Activated T-cell treated with anti-CD3 and anti-CD28 coated beads for 4 hours (primary cell): ENCODE results near the gene NDUFAF8.

Source experiments
- DNase-seq: peaks from one replicate; pipeline ENCODE4 v3.0.0-alpha.2; 2020

Gene NDUFAF8

DNA sequence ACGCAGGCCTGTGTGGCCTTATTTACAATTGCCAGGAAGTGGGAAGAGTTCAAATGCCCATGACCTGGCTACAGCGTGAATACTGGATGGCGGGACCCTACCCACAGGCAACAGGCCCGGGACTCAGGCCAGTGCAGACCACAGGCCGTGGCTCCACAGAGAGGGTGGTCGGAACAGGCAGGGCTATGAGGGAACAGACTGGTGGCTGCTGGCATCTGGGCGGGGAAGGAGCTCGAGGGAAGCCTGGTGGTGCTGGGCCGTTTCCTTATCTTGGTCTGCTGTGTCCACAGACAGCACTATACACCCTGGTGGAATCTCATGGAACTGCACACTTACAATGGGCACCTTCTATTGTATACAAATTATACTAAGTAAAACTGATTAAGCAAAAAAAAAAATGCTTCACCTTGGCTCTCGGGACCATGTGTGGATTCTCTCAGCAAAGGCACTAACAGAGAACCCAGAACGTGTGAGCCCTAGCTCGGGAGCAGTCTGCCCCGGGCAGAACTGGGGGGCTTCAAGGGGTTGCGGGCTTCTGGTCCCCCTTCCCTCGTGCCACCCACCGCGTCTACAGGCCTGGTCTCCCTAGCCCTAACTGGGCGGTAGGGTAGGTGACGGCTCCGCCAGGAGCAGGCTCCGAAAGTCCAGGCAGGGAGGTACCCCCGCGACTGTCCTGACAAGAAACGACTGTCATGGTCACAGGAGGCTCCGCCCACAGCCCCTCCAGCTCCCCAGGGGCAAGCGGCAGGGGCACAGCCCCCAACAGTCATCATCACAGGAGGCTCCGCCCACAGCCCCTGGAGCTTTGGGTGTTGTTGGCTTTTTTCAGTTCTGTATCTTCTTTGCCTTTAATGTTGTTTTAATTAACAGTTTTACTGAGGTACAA lies 38.2 kb upstream of the NDUFAF8 start:
- no peak for DNase-seq

DNA sequence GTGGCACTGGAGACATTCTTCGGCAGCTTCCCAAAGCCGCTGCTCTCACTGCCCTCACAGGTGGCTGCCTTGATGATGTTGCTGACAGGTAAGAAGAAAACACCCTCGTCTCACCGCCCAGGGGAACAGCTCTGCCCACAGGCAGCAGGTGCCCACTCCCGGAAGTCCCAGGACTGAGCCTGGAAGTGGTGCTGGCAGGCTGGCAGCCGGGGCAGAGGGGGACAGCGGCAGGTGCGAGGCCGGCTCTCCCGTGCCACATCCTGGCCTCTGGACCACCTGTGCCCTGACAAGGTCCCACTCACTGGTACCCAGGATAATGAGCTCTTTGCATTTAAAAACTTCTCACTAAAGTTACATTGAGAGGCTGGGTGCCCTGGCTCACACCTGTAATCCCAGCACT lies 36.8 kb upstream of the NDUFAF8 start:
- no peak for DNase-seq

DNA sequence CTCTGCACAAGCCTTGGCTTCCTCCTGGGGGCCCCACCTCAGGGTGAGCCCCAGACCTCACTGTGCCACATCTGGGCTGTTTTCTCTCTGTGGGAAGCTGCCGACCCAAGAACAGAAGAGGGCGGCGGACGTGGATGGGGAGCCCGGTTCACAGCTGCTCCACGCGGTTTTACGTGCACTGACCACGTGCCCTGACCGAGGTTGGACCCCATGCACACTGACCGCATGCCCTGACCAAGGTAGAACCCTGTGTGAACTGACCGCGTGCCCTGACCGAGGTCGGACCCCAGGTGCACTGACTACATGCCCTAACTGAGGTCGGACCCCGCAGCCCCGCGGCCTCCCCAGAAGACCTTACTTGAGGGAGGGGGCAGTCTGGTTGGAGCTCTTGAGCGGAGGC lies 36.0 kb upstream of the NDUFAF8 start:
- no peak for DNase-seq

DNA sequence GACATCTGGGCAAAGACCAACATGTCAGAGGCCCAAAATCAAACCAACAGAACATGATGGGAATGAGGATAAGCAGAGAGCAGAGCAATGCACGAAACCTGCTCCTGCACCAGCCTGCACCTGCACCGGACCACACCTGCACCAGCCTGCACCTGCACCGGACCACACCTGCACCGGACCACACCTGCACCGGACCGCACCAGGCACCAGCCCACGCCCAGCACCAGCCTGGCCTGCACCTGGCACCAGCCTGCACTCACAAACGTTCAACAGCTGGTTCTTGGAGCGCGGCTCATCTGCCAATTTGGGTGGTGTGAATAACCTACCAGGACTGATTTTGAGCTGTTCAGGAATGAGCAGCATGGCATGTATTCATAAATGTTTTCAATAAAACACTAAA lies 34.5 kb upstream of the NDUFAF8 start:
- no peak for DNase-seq

DNA sequence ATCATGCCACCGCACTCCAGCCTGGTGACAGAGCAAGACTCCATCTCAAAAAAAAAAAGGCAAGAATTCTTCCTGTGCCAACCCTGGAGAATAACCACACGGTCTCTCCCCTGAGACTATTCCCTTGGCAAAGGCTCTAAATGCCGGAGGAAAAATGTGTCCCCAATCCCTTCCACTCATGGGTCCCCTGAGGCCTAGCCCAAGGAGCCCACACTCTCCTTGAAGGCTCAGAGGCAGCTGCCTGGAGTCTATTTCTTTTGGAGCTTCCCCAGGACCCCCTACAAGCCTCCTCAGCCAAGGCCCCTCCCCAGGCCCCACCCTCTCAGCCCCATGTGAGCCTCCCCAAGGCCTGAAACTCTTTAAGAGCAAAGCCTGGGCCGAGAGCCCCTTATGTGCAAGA lies 33.0 kb upstream of the NDUFAF8 start:
- DNase-seq: no peak

DNA sequence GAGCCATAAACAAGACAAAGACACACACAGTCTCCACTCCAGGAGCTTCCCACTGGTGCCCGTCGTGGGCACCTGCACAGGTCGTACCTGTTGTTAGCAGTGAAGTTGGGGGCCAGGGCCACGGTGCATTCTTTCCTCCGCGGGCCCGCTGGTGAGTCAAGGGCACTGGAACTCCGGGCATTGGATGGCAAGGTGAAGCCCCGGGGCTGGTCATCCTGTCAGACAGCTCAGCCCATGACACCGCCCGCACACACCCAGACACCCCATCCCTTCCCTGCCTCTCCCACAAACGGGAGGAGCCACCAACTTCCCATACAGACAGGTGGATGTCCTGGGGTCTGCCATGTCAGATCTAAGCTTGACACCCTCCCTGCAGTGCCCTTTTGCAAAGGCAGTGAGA lies 32.5 kb upstream of the NDUFAF8 start:
- no peak for DNase-seq

DNA sequence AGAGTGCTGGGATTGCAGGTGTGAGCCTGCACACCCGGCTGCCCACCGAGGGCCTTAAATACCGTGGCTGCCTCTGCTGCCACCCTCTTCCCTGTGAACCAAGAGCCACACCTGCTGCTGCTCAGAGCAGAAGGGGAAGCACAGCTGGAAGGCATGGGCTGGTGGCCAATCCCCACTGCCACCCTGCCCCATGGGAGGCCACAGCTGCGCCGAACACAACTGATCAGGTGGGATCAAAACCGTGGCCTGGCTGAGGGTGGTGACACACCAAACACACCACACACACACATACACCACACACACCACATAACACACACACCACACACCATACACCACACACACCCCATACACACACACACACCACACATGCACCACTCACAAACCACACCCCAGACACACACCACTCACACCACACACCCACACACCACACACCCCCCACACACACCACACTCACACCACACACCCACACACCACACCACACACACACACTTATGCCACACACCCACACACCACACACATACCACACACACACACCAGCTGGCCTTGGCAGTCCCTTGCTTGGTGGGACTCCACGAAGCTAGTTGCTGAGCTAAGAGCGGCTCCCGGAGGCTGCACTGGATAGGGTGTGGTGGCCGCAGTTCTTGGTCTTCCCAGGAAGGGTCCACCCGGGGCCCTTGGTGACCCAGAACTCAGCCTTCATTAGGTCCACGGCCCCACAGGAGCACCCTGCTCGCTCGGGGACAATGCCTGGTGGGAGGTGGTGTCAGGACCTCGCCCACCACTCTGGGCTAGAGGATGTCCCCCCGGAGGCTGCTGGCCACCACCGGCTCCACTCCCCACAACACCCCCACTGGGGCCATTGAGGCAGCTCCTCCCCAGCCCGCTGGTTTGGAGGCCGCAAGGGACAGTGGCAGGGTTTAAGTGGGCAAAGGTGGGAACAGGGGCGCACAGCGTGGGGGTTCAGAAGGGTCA lies 31.2 kb upstream of the NDUFAF8 start:
- DNase-seq: no peak

DNA sequence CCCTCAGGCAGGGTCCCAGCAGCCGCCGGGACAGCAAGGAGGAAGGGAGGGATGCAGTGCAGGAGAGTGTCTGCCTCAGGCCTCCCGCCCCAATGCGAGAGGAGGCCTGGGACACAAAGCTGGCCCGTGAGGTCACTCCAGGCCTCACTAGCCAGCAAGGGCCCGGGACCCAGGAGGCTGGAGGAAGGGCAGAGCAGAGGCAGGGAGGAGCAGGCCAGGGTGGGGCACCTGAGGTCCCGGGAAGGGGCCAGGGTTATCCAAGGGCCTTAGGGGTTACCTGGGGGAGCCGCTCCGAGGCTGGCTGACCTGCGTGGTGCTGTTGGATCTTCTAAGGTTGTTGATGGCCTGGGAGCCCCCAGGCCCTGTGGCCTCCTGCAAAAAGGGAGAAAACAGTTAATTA lies 30.5 kb upstream of the NDUFAF8 start:
- DNase-seq: no peak

DNA sequence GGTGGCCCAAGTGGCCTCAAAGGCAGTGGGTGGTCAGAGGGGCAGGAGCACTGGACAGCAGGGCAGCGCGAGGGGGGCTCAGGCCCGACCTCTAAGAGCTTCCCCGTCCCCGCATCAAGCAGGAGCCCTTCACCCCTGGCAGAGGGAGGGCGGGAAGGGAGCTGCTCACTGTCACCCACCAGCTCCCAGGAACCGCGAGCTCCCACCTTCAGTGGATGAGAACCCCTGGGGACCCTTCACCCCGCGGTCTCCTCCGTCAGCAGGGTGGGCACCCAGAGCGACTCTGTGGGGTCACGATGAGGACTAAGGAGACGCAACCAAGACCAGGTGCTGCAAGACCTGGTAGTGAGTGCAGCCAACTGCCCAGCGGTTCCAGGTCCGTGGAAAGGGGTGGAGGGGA lies 30.0 kb upstream of the NDUFAF8 start:
- DNase-seq: no peak

DNA sequence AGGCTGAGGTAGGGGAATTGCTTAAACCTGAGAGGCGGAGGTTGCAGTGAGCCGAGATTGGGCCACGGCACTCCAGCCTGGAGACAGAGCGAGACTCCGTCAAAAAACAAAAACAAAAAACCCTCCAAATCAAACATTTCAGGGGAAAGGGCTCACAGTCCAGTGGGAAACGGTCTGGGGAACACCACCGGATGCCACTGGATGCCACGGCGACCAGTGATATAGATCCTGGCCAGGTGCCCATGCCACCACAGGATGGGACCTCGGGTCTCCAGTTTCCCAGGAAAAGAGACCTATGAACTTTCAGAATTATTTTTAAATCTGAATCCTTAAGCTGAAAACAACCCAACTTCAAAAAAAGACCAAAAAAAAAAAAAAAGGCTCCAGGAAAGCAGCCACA lies 28.7 kb upstream of the NDUFAF8 start:
- no peak for DNase-seq

DNA sequence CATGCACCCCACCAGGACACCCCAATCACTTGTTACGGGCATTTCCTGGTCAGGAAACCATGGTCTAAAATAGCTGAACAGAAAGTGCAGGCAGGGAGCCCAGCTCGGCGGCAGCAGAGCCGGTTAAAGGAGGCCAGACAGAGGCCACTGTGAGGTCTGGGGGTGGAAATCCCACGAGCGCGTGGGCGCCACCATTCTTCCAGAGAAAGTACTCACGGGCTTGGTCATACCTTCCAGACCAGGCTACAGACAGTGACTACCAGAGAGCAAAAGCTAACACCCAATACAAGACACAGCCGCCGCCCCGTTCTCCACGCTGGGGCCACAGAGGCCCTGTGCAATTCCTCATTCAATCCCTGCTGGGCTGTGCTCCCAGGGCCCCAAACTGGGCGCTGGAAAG lies 28.2 kb upstream of the NDUFAF8 start:
- DNase-seq: no peak

DNA sequence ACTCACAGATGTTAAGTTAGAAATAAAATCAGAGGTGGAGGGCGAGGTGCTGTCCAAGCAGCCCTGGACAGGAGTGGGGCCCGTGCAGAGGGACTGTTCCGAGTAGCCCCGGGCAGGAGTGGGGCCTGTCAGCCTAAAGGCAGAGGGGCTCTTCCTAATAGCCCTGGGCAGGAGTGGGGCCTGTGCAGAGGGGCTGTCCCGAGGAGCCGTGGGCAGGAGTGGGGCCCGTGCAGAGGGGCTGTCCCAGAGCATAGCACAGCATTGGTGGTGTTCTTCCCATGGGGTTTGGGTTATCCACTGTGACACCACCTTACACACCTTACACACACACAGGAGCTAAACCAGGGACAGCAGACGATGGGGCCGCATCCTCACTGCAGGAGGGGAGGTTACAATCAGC lies 26.8 kb upstream of the NDUFAF8 start:
- DNase-seq: no peak

DNA sequence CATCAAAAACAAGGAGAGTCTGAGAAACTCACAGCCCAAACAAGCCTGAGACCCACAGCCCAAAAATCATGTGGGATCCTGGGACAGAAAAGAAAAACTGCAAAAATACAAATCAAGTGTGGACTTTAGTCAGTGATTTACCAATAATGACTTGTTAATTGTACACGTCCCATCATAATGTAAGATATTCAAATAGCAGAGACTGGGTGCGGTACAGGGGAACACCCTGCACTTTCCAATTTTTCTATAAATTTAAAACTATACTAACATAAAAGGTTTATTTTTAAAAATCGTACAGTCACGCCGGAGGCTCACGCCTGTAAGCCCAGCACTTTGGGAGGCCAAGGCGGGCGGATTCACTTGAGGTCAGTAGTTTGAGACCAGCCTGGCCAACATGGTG lies 25.1 kb upstream of the NDUFAF8 start:
- DNase-seq: no peak

DNA sequence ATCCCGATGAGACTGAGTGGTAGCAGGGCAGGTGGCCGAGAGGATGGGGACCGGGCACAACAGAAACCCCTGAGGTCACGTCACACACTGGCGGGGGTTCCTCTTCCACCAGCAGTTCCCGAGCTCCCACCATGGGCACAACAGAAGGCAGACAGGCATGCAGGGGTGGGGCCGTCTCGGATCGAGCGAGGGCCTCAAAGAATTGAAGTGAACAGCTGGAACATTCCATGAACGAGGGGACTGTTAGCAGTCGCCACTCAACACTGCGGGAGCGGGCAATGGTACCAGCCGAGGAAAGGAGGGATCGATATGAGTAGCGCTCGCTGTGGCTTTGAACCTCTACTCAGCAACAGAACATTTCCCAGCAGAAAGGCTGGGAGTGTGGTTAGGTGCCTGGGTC lies 21.6 kb upstream of the NDUFAF8 start:
- no peak for DNase-seq

DNA sequence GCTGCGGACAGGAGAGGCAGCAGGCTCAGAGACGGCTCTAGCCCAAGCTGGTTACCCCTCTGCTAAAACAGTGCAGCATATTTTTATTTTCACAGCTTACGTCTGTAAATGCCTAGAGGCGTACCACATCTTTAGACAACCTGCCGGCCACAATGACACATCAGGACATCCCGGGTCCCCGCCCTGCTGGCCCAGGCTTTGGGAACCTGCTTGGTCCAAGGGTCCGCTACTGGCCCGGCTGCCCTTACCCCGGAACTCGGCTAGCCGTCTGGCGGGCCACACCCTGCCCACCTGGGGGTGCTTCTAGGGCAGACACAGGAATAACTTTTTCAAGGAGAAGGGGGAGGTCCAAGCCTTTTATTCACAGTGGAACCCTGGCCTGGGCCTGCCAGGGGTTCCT lies 20.7 kb upstream of the NDUFAF8 start:
- no peak for DNase-seq

DNA sequence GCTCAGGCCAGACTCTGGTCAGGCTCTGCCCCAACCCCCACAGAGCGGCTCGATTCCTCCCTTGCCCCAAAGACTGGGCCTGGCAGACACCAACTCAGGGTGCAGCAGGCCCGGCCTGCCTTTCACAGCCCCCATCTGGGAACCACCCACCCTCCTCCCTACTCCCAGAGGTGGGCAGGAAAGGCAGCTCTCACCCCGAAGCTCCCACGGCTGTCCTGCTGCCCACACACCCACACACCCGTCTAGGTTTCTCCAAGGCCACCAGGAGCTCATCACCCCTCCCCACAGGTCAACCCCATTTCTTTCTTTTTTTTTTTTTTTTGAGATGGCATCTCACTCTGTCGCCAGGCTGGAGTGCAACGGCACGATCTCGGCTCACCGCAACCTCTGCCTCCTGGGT lies 20.1 kb upstream of the NDUFAF8 start:
- no peak for DNase-seq

DNA sequence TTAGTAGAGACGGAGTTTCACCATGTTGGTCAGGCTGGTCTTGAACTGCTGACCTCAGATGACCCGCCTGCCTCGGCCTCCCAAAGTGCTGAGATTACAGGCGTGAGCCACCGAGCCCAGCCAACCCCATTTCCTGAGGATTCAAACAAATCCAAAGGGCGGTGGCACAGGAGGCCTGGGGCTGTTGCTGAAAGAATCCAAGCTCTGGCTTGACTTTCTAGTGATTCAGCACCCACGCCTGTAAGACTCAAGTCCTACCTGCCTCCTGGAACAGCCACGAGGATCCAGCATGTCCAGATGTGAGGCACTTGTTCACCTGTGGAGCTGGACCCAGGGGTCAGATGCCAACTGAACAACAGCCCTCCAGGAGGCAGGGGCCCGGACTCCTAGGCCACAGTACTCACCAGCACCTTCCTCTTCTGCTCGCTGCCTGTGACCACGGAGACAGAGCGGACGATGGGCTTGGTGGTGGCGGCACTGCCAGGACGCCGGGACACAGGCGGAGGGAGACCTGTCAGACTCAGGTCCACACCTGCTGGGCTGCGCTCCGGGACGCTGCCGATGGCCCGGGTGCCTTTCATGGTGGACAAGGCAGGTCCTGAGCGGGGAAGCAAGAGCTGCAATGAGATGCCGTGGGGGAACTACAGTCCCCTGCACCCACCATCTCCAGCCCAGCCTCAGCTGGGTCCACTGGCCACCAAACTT lies 19.5 kb upstream of the NDUFAF8 start:
- DNase-seq: no peak

DNA sequence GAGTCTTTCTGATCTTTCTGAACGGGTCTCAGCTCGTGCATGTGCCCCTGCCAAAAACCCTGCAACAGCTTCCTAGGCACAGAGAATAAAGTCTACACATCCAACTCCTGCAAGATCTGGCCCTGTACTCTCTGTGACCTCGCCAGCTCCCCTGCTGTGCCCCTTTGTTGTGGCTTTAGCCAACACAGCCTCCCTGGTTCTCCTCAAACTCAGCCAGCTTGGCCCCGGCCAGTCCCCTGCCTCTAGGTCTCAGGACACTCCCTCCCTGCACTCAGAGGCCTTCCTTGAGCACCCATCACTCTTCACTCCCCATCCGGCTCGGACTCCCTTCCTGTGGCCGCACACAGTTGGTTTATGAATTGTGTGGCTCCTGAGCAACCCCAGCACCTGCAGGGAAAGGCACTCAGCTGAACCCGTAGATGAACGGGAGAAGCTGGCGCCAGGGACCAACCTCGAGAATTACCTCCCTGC lies 17.7 kb upstream of the NDUFAF8 start:
- no peak for DNase-seq

DNA sequence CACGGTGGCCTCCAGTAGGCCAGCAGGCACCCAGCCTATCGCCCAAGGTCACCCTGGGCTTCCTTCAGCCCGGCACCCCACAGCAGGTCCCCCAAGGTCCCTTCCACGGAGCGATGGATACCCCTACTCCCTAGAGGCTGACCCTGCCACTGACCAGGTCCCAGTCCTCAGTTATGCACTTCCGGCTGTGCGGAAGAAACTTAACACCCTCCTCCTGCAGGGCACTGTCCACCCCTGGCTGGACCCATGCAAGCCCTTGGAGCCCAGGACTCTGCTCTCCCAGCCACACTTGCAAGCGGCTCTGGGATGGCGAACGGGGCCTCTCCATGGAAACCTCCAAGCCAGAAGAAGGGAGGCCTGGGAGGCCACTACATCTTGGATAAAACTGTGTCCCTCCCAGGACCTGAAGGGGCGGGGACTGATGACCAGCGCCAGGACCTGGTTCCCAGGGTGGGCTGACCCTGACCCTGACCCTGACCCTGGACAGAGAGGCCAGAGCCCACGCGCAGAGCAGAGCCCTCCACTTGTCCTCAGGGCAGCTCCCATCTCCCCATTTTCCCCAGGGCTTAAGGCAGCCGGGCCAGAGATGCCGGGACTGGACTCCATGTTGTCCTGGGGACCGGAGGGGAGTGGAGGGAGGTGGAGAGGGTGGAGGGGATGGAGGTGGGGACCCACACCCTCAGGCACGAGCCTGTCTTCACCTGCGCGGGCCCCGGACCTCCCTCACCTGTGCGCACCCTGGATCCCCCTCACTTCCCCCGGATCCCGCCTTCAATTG lies 17.1 kb upstream of the NDUFAF8 start:
- no peak for DNase-seq

DNA sequence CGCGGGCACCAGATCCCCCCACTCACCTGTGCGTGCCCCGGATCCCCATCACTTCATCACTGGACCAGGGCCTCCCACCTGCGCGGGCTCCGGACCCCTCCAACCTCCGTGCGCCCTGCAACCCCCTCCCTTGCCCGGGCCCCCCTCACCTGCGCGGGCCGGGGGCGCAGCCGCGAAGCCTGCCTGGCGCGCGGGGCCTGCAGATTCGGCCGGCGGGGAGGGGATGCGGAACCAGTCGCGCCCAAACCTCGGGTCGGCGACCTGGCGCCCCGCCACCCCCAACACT lies 16.6 kb upstream of the NDUFAF8 start:
- no peak for DNase-seq

DNA sequence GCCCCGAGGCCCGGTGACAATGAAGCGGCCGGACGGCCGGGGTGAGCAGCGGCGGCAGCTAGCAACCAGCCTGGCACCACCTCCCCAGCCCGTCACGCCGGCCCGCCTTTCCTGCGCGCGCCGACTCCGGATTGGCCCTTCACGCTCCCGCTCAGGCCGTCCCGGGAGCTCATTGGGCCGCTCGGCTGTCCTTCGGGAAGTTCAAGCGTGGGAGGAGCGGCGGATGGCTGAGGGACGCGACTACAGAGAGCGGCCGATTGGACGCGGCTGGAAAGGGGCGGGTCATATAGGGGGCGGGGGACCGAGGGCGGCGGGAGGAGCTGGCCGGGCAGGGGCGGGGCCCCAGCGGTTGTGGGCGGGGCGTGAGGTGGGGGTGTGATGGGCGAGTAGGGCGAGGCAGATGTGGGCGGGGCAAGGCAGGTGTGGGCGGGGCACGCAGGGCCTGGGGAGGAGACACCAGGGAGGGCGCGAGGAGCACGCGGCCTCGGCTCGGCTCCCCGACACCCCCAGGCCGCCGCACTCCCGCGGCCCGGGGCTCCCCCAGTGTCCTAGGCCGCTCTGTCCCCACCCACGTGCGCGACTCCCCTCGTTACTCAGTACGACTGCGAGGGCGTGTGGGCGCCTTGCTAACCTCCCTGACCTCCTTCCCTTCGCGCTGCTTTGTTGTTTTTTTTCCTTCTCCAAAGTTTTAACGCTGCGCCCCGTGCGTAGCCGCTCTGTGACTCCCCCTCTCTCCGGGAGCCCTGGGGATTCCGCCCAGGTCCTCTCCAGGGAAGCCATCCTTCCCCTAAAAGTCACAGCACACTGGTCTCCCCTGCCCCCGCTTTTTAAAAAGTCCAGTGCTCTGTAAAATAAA lies 16.0 kb upstream of the NDUFAF8 start, which contains the start of gene CEP131:
Gene CEP131 (minus strand): TSS at position 60 of the 856 bp plus-strand sequence. CDS start 2,909 bp downstream, outside the sequence.
- peak; percentile 100 for DNase-seq

DNA sequence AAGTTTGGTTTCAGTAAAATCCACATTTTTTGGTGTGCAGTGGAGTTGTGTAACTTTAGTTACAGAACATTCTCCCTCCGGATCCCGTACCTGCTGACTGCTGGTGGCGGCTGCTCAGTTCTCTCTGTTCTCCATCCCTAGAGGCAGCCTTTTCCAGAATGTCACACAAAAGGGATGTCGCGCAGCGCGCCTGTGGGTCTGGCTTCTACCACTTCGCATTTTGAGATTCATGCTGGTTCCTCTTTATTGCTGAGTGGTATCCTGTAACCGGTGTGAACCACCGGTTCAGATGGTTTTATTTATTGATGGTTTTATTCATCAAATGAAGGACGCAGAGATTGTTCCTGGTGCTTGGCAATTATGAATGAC lies 15.4 kb upstream of the NDUFAF8 start:
- DNase-seq: no peak
